GM19324 (cell line): ENCODE results near the gene RPS6KA2.

Experiments used
- ATAC-seq: cut with Tn5 transposase; IDR thresholded peaks from one replicate; pipeline ENCODE4 v1.9.1; 2021; ENCODE audit warnings: mild to moderate bottlenecking, moderate library complexity; ENCODE audit not compliant: unreplicated experiment, low FRiP score

The RPS6KA2 gene

GRCh38 chr6:166617359-166617758 lies 9.7 kb downstream of the RPS6KA2 start:
- ATAC-seq = no peak

GRCh38 chr6:166616261-166617238 lies 10.5 kb downstream of the RPS6KA2 start:
- no peak for ATAC-seq

- no peak for ATAC-seq
These were observed 11.8 kb downstream of the RPS6KA2 start for GRCh38 chr6:166615059-166615770.

- ATAC-seq = no peak
These were observed 12.5 kb downstream of the RPS6KA2 start for GRCh38 chr6:166614589-166614988.

GRCh38 chr6:166614171-166614583 lies 12.9 kb downstream of the RPS6KA2 start:
- no peak for ATAC-seq

- ATAC-seq = no peak
These were observed 14.0 kb downstream of the RPS6KA2 start for GRCh38 chr6:166613027-166613426.

- no peak for ATAC-seq
These were observed 14.6 kb downstream of the RPS6KA2 start for GRCh38 chr6:166612471-166612881.

- no peak for ATAC-seq
These were observed 15.4 kb downstream of the RPS6KA2 start for GRCh38 chr6:166611631-166612030.

GRCh38 chr6:166610069-166610468 lies 17.0 kb downstream of the RPS6KA2 start:
- ATAC-seq = no peak

GRCh38 chr6:166608774-166609173 lies 18.3 kb downstream of the RPS6KA2 start:
- ATAC-seq = no peak

GRCh38 chr6:166605752-166606151 lies 21.3 kb downstream of the RPS6KA2 start:
- ATAC-seq = no peak

GRCh38 chr6:166604911-166605310 lies 22.1 kb downstream of the RPS6KA2 start:
- no peak for ATAC-seq

GRCh38 chr6:166604328-166604727 lies 22.7 kb downstream of the RPS6KA2 start:
- no peak for ATAC-seq

GRCh38 chr6:166603043-166603690 lies 23.9 kb downstream of the RPS6KA2 start:
- no peak for ATAC-seq

GRCh38 chr6:166601956-166602355 lies 25.1 kb downstream of the RPS6KA2 start:
- ATAC-seq = no peak

GRCh38 chr6:166600931-166601330 lies 26.1 kb downstream of the RPS6KA2 start:
- no peak for ATAC-seq

GRCh38 chr6:166599205-166599604 lies 27.8 kb downstream of the RPS6KA2 start:
- no peak for ATAC-seq

- ATAC-seq = no peak
These were observed 28.5 kb downstream of the RPS6KA2 start for GRCh38 chr6:166598441-166599138.

- no peak for ATAC-seq
These were observed 29.2 kb downstream of the RPS6KA2 start for GRCh38 chr6:166597711-166598440.
